ENCODE data around the gene GNB4. TPM values are rescaled to one million over a fixed set of nuclear protein-coding genes. Genes with fewer than 3 reads are reported as not detected.

The GNB4 gene
- total RNA-seq: 10 to 100 TPM; 11.9 to 13.8 TPM
- 31.3 TPM for polyA plus RNA-seq (2013, experiment 1 of 2)
- 32.3 TPM for polyA plus RNA-seq (2013, experiment 2 of 2)
- long read RNA-seq, experiment 1, partial matches to known transcripts: 0 of 4 reads
- long read RNA-seq, experiment 1, other reads (novel, unspliced or antisense): 4 of 4 reads
- long read RNA-seq, experiment 2, full-length matches to known transcripts: 2 of 14 reads
- long read RNA-seq, experiment 2, partial matches to known transcripts: 0 of 14 reads
- long read RNA-seq, experiment 2, other reads (novel, unspliced or antisense): 12 of 14 reads
- long read RNA-seq, experiment 3, full-length matches to known transcripts: 34 of 42 reads
- long read RNA-seq, experiment 3, partial matches to known transcripts: 0 of 42 reads
- long read RNA-seq, experiment 3, other reads (novel, unspliced or antisense): 8 of 42 reads
- long read RNA-seq, experiment 4, full-length matches to known transcripts: 1 of 4 reads
- long read RNA-seq, experiment 4, partial matches to known transcripts: 0 of 4 reads
- long read RNA-seq, experiment 4, other reads (novel, unspliced or antisense): 3 of 4 reads

- Histone ChIP-seq H3K4me3 (ENCODE audit: low read length) (peak within 1 kb of the TSS; percentile 86), H3K9ac (ENCODE audit: extremely low read depth, low read length, poor library complexity, severe bottlenecking) (peak within 1 kb of the TSS; percentile 63), H3K9me3 (ENCODE audit: control insufficient read depth, low read length) (no peaks in the 10 kb centered on the region), H3K27me3 (ENCODE audit: control insufficient read depth, insufficient read depth, low read length, poor library complexity, severe bottlenecking) (peaks cover 36% of the 10 kb centered on the region), H3K36me3 (ENCODE audit: control insufficient read depth, insufficient read depth, low read length) (no peaks in the 10 kb centered on the region), H3K4me1 (ENCODE audit: control insufficient read depth, insufficient read depth, low read length) (no peaks in the 10 kb centered on the region), H3K27ac (ENCODE audit: low read depth, low read length) (peak within 1 kb of the TSS; percentile 78)
- 4 to 17% methylated on average over 22 to 90 of the region's 90 CpGs for WGBS, 2 experiments (ENCODE audit: insufficient coverage in 1 of 2, insufficient read length in 1 of 2)
- no peak for TF ChIP-seq CTCF (conservative IDR thresholded peaks at IDR 0.05)
- H3K36me3 Mint-ChIP-seq (ENCODE audit: low read depth): no peaks in the 10 kb centered on the region
- no peak within 1 kb of the TSS for H3K27ac Mint-ChIP-seq
- no peaks in the 10 kb centered on the region for H3K9me3 Mint-ChIP-seq
- peaks cover 42% of the 10 kb centered on the region for H3K27me3 Mint-ChIP-seq (ENCODE audit: insufficient read depth)
- DNase-seq: peak; percentile 90
- H3K4me1 Mint-ChIP-seq: peaks cover 21% of the 10 kb centered on the region
- H3K4me3 Mint-ChIP-seq: peak within 1 kb of the TSS; percentile 67
Observed at GRCh38 chr3:179451265-179452175, at the start of gene GNB4. Gene GNB4, minus strand, starts transcription at chr3:179451470. Its CDS starts 25,270 bp downstream, at chr3:179426200.

- DNase-seq: no peak
- Mint-ChIP-seq H3K4me1 (no peaks in the 10 kb centered on the region), H3K9me3 (peaks cover 85% of the 10 kb centered on the region), H3K4me3 (no peak overlapping the region), H3K27me3 (ENCODE audit: insufficient read depth) (peaks cover 87% of the 10 kb centered on the region), H3K36me3 (ENCODE audit: low read depth) (peaks cover 4% of the 10 kb centered on the region), H3K27ac (no peak overlapping the region)
- peaks cover 8% of the 10 kb centered on the region for H3K27me3 ChIP-seq (ENCODE audit: control insufficient read depth, insufficient read depth, low read length, poor library complexity, severe bottlenecking)
- no peak for TF ChIP-seq CTCF (conservative IDR thresholded peaks at IDR 0.05)
- H3K9ac ChIP-seq (ENCODE audit: extremely low read depth, low read length, poor library complexity, severe bottlenecking): no peak overlapping the region
- H3K27ac ChIP-seq (ENCODE audit: low read depth, low read length): no peak overlapping the region
- no peaks in the 10 kb centered on the region for H3K4me1 ChIP-seq (ENCODE audit: control insufficient read depth, insufficient read depth, low read length)
- H3K9me3 ChIP-seq (ENCODE audit: control insufficient read depth, low read length): peaks cover 73% of the 10 kb centered on the region
- no peaks in the 10 kb centered on the region for H3K36me3 ChIP-seq (ENCODE audit: control insufficient read depth, insufficient read depth, low read length)
- H3K4me3 ChIP-seq (ENCODE audit: low read length): no peak overlapping the region
Observed at GRCh38 chr3:179495483-179495882, 44.2 kb upstream of the GNB4 start.

- TF ChIP-seq CTCF (conservative IDR thresholded peaks at IDR 0.05): no peak
- Mint-ChIP-seq H3K27ac (no peak overlapping the region), H3K27me3 (ENCODE audit: insufficient read depth) (peaks cover 72% of the 10 kb centered on the region), H3K36me3 (ENCODE audit: low read depth) (peaks cover 4% of the 10 kb centered on the region), H3K9me3 (peaks cover 69% of the 10 kb centered on the region), H3K4me3 (no peak overlapping the region), H3K4me1 (no peaks in the 10 kb centered on the region)
- no peaks in the 10 kb centered on the region for H3K36me3 ChIP-seq (ENCODE audit: control insufficient read depth, insufficient read depth, low read length)
- peaks cover 8% of the 10 kb centered on the region for H3K27me3 ChIP-seq (ENCODE audit: control insufficient read depth, insufficient read depth, low read length, poor library complexity, severe bottlenecking)
- no peak for DNase-seq
- no peak overlapping the region for H3K27ac ChIP-seq (ENCODE audit: low read depth, low read length)
- H3K4me1 ChIP-seq (ENCODE audit: control insufficient read depth, insufficient read depth, low read length): no peaks in the 10 kb centered on the region
- H3K9ac ChIP-seq (ENCODE audit: extremely low read depth, low read length, poor library complexity, severe bottlenecking): no peak overlapping the region
- no peak overlapping the region for H3K4me3 ChIP-seq (ENCODE audit: low read length)
- H3K9me3 ChIP-seq (ENCODE audit: control insufficient read depth, low read length): peaks cover 73% of the 10 kb centered on the region
Observed at GRCh38 chr3:179493260-179493659, 42.0 kb upstream of the GNB4 start.
